ENCODE data around the gene SRPK2.
"Not testable (repeated sequence)": the region's sequence is repeated elsewhere in the genome, so short reads cannot be mapped to it uniquely, and the experiment has no call there.

The SRPK2 gene

DNA sequence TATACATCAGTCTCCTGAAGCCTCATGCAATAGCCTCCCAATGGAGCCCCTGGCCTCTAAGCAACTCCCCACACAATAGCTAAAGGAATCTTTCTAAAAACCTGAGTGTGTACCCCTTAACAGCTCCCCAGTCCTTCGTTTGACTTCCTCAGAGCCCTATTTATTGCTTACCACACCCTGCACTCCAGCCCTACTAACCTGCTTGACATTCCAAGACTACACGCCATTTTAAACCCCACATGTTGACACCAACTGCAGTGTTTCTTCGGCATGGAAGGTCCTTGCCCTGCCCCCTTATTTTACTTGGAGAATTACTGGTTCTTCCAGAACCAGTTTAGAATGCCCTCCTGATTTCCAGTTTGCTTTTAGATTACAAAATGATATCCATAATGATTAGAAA lies 10.8 kb downstream of the SRPK2 start:
- no peak overlapping the region for H3K4me2 ChIP-seq
- no peak overlapping the region for H3K9ac ChIP-seq
- H3K27ac ChIP-seq: no peak overlapping the region
- no peaks in the 10 kb centered on the region for H3K27me3 ChIP-seq
- H3K36me3 ChIP-seq: peaks cover 5% of the 10 kb centered on the region
- no peak for TF ChIP-seq Cebpa-rat (IDR thresholded peaks at IDR 0.05)
- peaks cover 12% of the 10 kb centered on the region; the same call in 1 of the 2 replicates for H3K9me3 ChIP-seq
- H3K4me3 ChIP-seq: no peak overlapping the region
- H4K20me1 ChIP-seq: peaks cover 90% of the 10 kb centered on the region
- no peaks in the 10 kb centered on the region for H3K4me1 ChIP-seq

DNA sequence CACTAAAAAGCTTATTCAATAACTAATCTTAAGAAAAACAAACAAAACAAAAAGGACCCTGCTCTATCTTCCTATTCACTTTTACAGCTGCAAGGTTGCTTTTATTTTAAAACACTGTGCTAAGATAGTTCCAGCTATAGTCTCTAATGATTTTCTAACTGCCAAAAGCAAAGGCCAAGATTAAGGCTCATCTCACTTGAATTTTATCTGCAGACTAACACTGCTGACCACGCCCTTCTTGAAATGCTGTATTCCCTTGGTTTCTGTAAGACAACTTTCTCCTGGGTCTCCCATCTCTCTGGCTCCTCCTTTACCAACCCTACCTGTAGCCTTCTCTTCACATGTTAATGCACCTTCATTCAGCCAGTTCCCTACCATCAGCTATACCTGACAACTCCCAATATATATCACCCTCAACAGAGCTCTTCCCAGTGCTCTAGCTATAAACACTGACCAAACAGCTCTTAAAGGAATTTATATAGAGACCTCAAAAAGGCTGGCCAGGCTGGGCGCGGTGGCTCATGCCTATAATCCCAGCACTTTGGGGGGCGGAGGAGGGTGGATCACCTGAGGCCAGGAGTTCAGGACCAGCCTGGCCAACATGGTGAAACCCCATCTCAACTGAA lies 11.7 kb downstream of the SRPK2 start:
- Histone ChIP-seq H3K4me3 (no peak overlapping the region), H3K4me2 (no peak overlapping the region), H4K20me1 (peaks cover 90% of the 10 kb centered on the region), H3K27ac (no peak overlapping the region), H3K36me3 (peaks cover 5% of the 10 kb centered on the region), H3K4me1 (no peaks in the 10 kb centered on the region), H3K9me3 (peaks cover 12% of the 10 kb centered on the region; the same call in 1 of the 2 replicates), H3K9ac (no peak overlapping the region), H3K27me3 (no peaks in the 10 kb centered on the region)
- TF ChIP-seq Cebpa-rat (IDR thresholded peaks at IDR 0.05): no peak

DNA sequence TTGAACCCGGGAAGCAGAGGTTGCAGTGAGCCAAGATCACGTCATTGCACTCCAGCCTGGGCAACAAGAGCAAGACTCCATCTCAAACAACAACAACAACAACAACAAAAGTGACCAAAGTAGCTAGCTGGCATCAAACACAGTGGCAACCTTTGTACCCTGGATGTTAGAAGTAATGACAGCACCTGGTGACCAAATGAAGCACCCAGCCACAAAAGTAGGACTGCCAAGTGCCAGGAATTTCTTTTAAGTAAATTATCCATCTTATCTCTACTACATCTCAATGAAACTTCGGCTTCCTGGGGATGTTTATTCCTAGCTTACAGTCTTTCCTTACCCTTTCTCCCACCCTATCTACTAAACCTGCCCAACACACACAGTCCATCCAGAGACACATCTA lies 18.8 kb downstream of the SRPK2 start:
- Histone ChIP-seq H3K4me2 (no peak overlapping the region), H3K27me3 (no peaks in the 10 kb centered on the region), H3K4me1 (peaks cover 10% of the 10 kb centered on the region; the same call in 1 of the 2 replicates), H3K9ac (no peak overlapping the region), H3K9me3 (peaks cover 2% of the 10 kb centered on the region), H3K4me3 (no peak overlapping the region), H3K27ac (no peak overlapping the region), H4K20me1 (peaks cover 93% of the 10 kb centered on the region), H3K36me3 (peaks cover 10% of the 10 kb centered on the region)
- no peak for TF ChIP-seq Cebpa-rat (IDR thresholded peaks at IDR 0.05)

- H3K9me3 ChIP-seq: peaks cover 16% of the 10 kb centered on the region
- peaks cover 18% of the 10 kb centered on the region for H3K36me3 ChIP-seq
- peaks cover 10% of the 10 kb centered on the region; the same call in 1 of the 2 replicates for H3K4me1 ChIP-seq
- H4K20me1 ChIP-seq: peaks cover 73% of the 10 kb centered on the region
- H3K27ac ChIP-seq: no peak overlapping the region
- no peak overlapping the region for H3K4me2 ChIP-seq
- H3K4me3 ChIP-seq: no peak overlapping the region
- H3K9ac ChIP-seq: no peak overlapping the region
- TF ChIP-seq Cebpa-rat (IDR thresholded peaks at IDR 0.05): no peak
- no peaks in the 10 kb centered on the region for H3K27me3 ChIP-seq
These were observed 21.3 kb downstream of the SRPK2 start for GRCh38 chr7:105367458-105367857.

DNA sequence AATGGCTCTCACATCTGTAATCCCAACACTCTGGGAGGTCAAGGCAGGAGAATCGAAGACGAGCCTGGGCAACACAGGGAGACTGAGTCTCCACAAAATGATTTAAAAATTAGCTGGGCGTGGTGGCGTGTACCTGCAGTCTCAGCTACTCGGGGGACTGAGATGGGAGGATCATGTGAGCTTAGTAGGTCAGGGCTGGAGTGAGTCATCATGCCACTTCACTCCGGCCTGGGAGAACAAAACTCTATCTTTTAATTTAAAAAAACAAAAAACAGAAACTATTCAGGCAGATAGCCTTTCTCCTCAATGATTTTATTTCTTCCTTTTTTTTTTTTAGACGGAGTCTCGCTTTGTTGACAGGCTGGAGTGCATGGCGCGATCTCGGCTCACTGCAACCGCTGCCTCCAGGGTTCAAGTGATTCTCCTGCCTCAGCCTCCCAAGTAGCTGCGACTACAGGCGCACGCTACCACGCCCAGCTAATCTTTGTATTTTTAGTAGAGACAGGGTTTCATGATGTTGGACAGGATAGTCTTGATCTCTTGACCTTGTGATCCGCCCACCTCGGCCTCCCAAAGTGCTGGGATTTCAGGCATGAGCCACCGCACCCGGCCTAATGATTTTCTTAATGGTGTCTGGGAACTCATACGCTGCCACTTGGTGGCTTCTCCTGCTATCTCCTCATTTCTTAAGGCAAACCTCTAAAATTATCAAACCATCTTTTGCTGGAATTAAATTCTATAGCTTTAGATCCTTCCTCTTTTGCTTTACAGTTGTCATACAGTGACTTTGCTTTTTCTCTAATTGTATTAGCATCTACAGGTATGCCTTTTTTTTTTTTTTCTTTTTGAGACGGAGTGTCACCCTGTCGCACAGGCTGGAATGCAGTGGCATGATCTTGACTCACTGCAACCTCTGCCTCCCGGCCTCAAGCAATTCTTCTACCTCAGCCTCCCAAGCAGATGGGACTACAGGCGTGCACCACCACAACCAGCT lies 22.9 kb downstream of the SRPK2 start:
- H3K4me1 ChIP-seq: peaks cover 10% of the 10 kb centered on the region; the same call in 1 of the 2 replicates
- no peak for TF ChIP-seq Cebpa-rat (IDR thresholded peaks at IDR 0.05)
- peaks cover 57% of the 10 kb centered on the region for H4K20me1 ChIP-seq
- no peaks in the 10 kb centered on the region for H3K27me3 ChIP-seq
- no peak overlapping the region for H3K4me3 ChIP-seq
- H3K4me2 ChIP-seq: no peak overlapping the region
- H3K9ac ChIP-seq: no peak overlapping the region
- H3K27ac ChIP-seq: no peak overlapping the region
- H3K36me3 ChIP-seq: peaks cover 18% of the 10 kb centered on the region
- H3K9me3 ChIP-seq: peaks cover 25% of the 10 kb centered on the region

DNA sequence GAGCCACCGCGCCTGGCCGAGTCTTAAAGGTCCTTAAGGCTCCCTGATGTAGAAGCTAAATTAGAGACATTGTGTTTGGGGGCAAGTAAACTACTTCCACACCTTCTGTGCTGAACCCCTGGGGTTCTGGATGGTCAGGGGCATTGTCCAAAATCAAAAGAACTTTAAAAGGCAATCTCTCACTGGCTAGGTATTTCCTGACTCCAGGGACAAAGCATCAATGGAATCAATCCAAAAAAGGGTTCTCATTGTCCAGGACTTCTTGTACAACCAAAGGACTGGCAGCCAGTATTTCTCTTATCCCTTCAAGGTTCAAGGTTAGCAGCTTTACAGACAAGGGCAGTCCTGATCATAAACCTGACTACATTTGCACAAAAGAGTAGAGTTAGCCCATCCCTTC lies 24.0 kb downstream of the SRPK2 start:
- Histone ChIP-seq H3K36me3 (peaks cover 18% of the 10 kb centered on the region), H3K4me2 (no peak overlapping the region), H3K27me3 (no peaks in the 10 kb centered on the region), H3K4me3 (no peak overlapping the region), H3K27ac (no peak overlapping the region), H3K4me1 (peaks cover 10% of the 10 kb centered on the region; the same call in 1 of the 2 replicates), H3K9me3 (peaks cover 34% of the 10 kb centered on the region), H4K20me1 (peaks cover 46% of the 10 kb centered on the region), H3K9ac (no peak overlapping the region)
- TF ChIP-seq Cebpa-rat (IDR thresholded peaks at IDR 0.05): no peak

- Histone ChIP-seq H3K36me3 (peaks cover 18% of the 10 kb centered on the region), H4K20me1 (peaks cover 46% of the 10 kb centered on the region), H3K9me3 (peaks cover 43% of the 10 kb centered on the region)
- H3K9ac ChIP-seq, H3K4me2 ChIP-seq, H3K4me1 ChIP-seq, H3K4me3 ChIP-seq, H3K27me3 ChIP-seq, H3K27ac ChIP-seq: not testable (repeated sequence)
These were observed 25.1 kb downstream of the SRPK2 start for GRCh38 chr7:105363657-105364056.

- H3K27me3 ChIP-seq, H3K27ac ChIP-seq, H3K9ac ChIP-seq, H3K4me3 ChIP-seq, H3K4me1 ChIP-seq, H3K4me2 ChIP-seq: not testable (repeated sequence)
- Histone ChIP-seq H4K20me1 (peaks cover 41% of the 10 kb centered on the region), H3K36me3 (peaks cover 18% of the 10 kb centered on the region), H3K9me3 (peaks cover 43% of the 10 kb centered on the region)
These were observed 26.0 kb downstream of the SRPK2 start for GRCh38 chr7:105362685-105363084.

- not testable (repeated sequence) for H3K4me1 ChIP-seq, H3K9ac ChIP-seq, H3K27me3 ChIP-seq, H3K27ac ChIP-seq, H3K4me2 ChIP-seq, H3K4me3 ChIP-seq
- peaks cover 36% of the 10 kb centered on the region for H4K20me1 ChIP-seq
- H3K36me3 ChIP-seq: peaks cover 14% of the 10 kb centered on the region; the same call in 1 of the 2 replicates
- peaks cover 43% of the 10 kb centered on the region for H3K9me3 ChIP-seq
These were observed 26.7 kb downstream of the SRPK2 start for GRCh38 chr7:105361995-105362394.

GRCh38 chr7:105360149-105360548 lies 28.6 kb downstream of the SRPK2 start:
- H4K20me1 ChIP-seq: peaks cover 41% of the 10 kb centered on the region

More at GRCh38 chr7:105360149-105360548, 28.6 kb downstream of the SRPK2 start:
- Histone ChIP-seq H3K4me1 (peaks cover 18% of the 10 kb centered on the region), H3K36me3 (peaks cover 11% of the 10 kb centered on the region; the same call in 1 of the 2 replicates), H3K9me3 (peaks cover 43% of the 10 kb centered on the region)
- not testable (repeated sequence) for H3K27ac ChIP-seq, H3K4me2 ChIP-seq, H3K9ac ChIP-seq, H3K4me3 ChIP-seq, H3K27me3 ChIP-seq

Measured in BLaER1 (cell line).